OCI-LY1 (cell line): ENCODE data around the gene C15orf40.
"Not testable (repeated sequence)": the region's sequence is repeated elsewhere in the genome, so short reads cannot be mapped to it uniquely, and the experiment has no call there.

ENCODE experiments used
- H2AFZ ChIP-seq: fragments of 200-600 bp; sonication (generic), shearing (Covaris generic); 2 replicates; pipeline ENCODE4 v1.6.0; 2014; ENCODE audit warnings: antibody characterized with exemption, mild to moderate bottlenecking, low read length
- H3F3A ChIP-seq: fragments of 200-600 bp; sonication (generic), shearing (Covaris generic); 2 replicates; pipeline ENCODE4 v1.6.0; 2014; ENCODE audit warnings: mild to moderate bottlenecking, antibody characterized with exemption, low read length, moderate library complexity; ENCODE audit not compliant: insufficient read depth
- H3K27ac ChIP-seq: fragments of 200-600 bp; sonication (generic); 2 replicates; pipeline ENCODE4 v1.5.1; 2014; ENCODE audit warnings: low read length, mixed run types, mild to moderate bottlenecking, low read depth; ENCODE audit not compliant: poor library complexity, severe bottlenecking
- H3K27me3 ChIP-seq: fragments of 200-600 bp; sonication (generic); 2 replicates; pipeline ENCODE4 v1.6.0; 2014; ENCODE audit warnings: antibody characterized with exemption, mild to moderate bottlenecking, low read length, moderate library complexity; ENCODE audit not compliant: insufficient read depth
- H3K36me3 ChIP-seq: fragments of 200-600 bp; sonication (generic); 2 replicates; pipeline ENCODE4 v1.6.1; 2014; ENCODE audit warnings: mild to moderate bottlenecking, antibody characterized with exemption, low read length, moderate library complexity, mixed read lengths; ENCODE audit not compliant: insufficient read depth
- H3K4me1 ChIP-seq: fragments of 200-600 bp; sonication (generic); 2 replicates; pipeline ENCODE4 v1.5.1; 2014; ENCODE audit warnings: mild to moderate bottlenecking, low read length, moderate library complexity; ENCODE audit not compliant: insufficient read depth, severe bottlenecking
- H3K4me2 ChIP-seq: fragments of 200-600 bp; sonication (generic), shearing (Covaris generic); 2 replicates; pipeline ENCODE4 v1.6.1; 2014; ENCODE audit warnings: low read length
- H3K4me3 ChIP-seq: fragments of 200-600 bp; sonication (generic); 2 replicates; pipeline ENCODE4 v1.5.1; 2014; ENCODE audit warnings: low read length, low read depth, mild to moderate bottlenecking, mixed read lengths; ENCODE audit not compliant: poor library complexity, severe bottlenecking
- H3K79me2 ChIP-seq: fragments of 200-600 bp; shearing (Covaris generic); 2 replicates; pipeline ENCODE4 v1.6.1; 2016; ENCODE audit warnings: mixed run types, low read length, mixed read lengths; ENCODE audit not compliant: insufficient read depth
- H3K9ac ChIP-seq: fragments of 200-600 bp; sonication (generic), shearing (Covaris generic); 2 replicates; pipeline ENCODE4 v1.6.1; 2014; ENCODE audit warnings: mild to moderate bottlenecking, low read length, mixed read lengths
- H3K9me2 ChIP-seq: fragments of 200-600 bp; sonication (generic), shearing (Covaris generic); 2 replicates; pipeline ENCODE4 v1.6.1; 2014; ENCODE audit warnings: low read depth, mild to moderate bottlenecking, low read length, mixed read lengths
- H3K9me3 ChIP-seq: fragments of 200-600 bp; shearing (Covaris generic); 2 replicates; pipeline ENCODE4 v1.6.1; 2014; ENCODE audit warnings: low read length, mixed read lengths
- H4K20me1 ChIP-seq: fragments of 200-600 bp; sonication (generic), shearing (Covaris generic); 2 replicates; pipeline ENCODE4 v1.6.0; 2016; ENCODE audit warnings: mild to moderate bottlenecking, low read length; ENCODE audit not compliant: insufficient read depth
- EZH2 ChIP-seq: fragments of 200-600 bp; sonication (generic), shearing (Covaris generic); IDR thresholded peaks from 2 replicates; pipeline ENCODE4 v1.8.0; 2017; ENCODE audit warnings: borderline replicate concordance, mixed run types, mild to moderate bottlenecking, antibody characterized with exemption, low read length, moderate library complexity, mixed read lengths
- TF ChIP-seq, protein P1 (sequence below): fragments of 200-600 bp; sonication (generic), shearing (Covaris generic); IDR thresholded peaks from 2 replicates; pipeline ENCODE4 v1.5.1; 2017; ENCODE audit warnings: mild to moderate bottlenecking, antibody characterized with exemption, low read length, moderate library complexity, mixed read lengths

Gene C15orf40

DNA sequence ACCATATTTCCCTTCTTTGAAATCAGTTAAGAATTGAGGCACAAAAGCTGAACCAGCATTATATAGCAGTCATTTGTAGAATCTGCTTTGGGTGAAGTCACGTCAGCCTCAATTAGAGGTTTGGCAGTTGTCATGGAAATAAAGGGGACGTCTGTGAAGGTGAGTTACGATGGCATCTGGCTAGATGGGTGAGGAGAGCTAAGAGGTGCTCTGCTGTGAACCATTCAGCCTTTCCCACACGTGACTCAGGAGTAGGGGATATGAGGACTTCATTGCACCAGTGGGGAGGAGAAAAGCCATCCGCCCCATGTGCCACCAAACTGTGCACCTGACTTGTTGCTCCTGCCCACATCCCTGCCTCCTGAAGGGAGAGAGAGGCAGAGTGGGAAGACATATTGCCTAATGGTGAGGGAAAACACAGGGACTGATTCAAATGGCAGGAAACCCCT is 2.8 kb upstream of the C15orf40 start:
- Histone ChIP-seq H3K9me2 (no peaks in the 10 kb centered on the region), H3K4me2 (peak overlapping the region; percentile 17; the same call in 1 of the 2 replicates), H3K27me3 (no peaks in the 10 kb centered on the region), H3K27ac (peak overlapping the region; percentile 33), H4K20me1 (no peaks in the 10 kb centered on the region), H3K79me2 (no peaks in the 10 kb centered on the region), H3K4me1 (peaks cover 40% of the 10 kb centered on the region), H3F3A (peaks cover 3% of the 10 kb centered on the region; the same call in 1 of the 2 replicates), H3K9me3 (no peaks in the 10 kb centered on the region), H3K4me3 (no peak overlapping the region), H2AFZ (no peak overlapping the region), H3K36me3 (peaks cover 44% of the 10 kb centered on the region), H3K9ac (no peak overlapping the region)
- no peak for TF ChIP-seq EZH2
- TF ChIP-seq, protein P1, sequence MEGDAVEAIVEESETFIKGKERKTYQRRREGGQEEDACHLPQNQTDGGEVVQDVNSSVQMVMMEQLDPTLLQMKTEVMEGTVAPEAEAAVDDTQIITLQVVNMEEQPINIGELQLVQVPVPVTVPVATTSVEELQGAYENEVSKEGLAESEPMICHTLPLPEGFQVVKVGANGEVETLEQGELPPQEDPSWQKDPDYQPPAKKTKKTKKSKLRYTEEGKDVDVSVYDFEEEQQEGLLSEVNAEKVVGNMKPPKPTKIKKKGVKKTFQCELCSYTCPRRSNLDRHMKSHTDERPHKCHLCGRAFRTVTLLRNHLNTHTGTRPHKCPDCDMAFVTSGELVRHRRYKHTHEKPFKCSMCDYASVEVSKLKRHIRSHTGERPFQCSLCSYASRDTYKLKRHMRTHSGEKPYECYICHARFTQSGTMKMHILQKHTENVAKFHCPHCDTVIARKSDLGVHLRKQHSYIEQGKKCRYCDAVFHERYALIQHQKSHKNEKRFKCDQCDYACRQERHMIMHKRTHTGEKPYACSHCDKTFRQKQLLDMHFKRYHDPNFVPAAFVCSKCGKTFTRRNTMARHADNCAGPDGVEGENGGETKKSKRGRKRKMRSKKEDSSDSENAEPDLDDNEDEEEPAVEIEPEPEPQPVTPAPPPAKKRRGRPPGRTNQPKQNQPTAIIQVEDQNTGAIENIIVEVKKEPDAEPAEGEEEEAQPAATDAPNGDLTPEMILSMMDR, result no peak

DNA sequence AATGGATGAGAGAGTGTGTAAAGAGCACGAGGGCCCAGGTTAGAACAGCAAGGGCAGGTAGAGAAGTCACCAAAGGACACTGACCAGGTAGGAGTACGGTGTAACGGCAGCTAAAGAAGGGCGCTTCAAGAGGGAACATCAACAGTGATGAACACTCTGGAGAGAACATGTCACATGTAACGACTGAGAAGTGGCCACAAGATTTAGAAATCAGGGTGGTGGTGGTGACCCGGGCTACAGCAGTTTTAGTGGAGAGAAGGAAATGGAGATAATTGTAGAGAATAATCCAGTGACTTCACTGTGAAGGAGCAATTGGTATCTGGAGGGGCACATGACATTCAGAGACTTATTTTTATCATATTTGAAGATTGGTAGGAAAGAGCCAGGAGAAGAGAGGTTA is 1.2 kb upstream of the C15orf40 start:
- Histone ChIP-seq H3F3A (no peaks in the 10 kb centered on the region; the same call in 1 of the 2 replicates), H4K20me1 (no peaks in the 10 kb centered on the region), H3K36me3 (peaks cover 39% of the 10 kb centered on the region), H3K4me3 (peak overlapping the region; percentile 83), H2AFZ (no peak overlapping the region), H3K9ac (no peak overlapping the region; the same call in 1 of the 2 replicates), H3K27me3 (no peaks in the 10 kb centered on the region), H3K79me2 (no peaks in the 10 kb centered on the region), H3K4me1 (peaks cover 40% of the 10 kb centered on the region), H3K4me2 (peak overlapping the region; percentile 79), H3K27ac (no peak overlapping the region), H3K9me3 (no peaks in the 10 kb centered on the region), H3K9me2 (no peaks in the 10 kb centered on the region)
- TF ChIP-seq EZH2, result no peak
- TF ChIP-seq, protein P1, result no peak

DNA sequence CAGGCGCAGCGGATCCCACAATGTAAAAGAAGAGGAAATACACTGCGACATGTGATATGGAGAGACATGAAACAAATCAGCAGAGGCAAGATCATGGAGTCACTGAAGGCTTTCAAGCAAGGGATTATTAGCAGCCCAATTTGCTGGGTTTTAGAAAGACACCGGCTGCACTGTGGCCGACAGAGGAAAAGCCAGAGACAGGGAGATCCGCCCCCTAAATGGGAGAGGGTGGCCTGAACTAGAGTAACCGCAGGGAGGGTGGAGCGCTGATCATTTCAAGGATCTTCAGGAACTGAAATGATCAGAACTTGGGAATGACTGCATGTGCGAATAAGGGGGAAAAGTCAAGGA is 612 bp upstream of the C15orf40 start:
- Histone ChIP-seq H3K4me2 (peak overlapping the region; percentile 79), H3K79me2 (no peaks in the 10 kb centered on the region), H3F3A (no peaks in the 10 kb centered on the region), H3K4me3 (peak overlapping the region; percentile 83), H3K27ac (peak overlapping the region; percentile 31), H4K20me1 (no peaks in the 10 kb centered on the region), H3K9ac (peak overlapping the region; percentile 78), H2AFZ (no peak overlapping the region), H3K4me1 (peaks cover 40% of the 10 kb centered on the region), H3K27me3 (no peaks in the 10 kb centered on the region), H3K36me3 (peaks cover 37% of the 10 kb centered on the region), H3K9me3 (no peaks in the 10 kb centered on the region), H3K9me2 (no peaks in the 10 kb centered on the region)
- TF ChIP-seq EZH2, result no peak

DNA sequence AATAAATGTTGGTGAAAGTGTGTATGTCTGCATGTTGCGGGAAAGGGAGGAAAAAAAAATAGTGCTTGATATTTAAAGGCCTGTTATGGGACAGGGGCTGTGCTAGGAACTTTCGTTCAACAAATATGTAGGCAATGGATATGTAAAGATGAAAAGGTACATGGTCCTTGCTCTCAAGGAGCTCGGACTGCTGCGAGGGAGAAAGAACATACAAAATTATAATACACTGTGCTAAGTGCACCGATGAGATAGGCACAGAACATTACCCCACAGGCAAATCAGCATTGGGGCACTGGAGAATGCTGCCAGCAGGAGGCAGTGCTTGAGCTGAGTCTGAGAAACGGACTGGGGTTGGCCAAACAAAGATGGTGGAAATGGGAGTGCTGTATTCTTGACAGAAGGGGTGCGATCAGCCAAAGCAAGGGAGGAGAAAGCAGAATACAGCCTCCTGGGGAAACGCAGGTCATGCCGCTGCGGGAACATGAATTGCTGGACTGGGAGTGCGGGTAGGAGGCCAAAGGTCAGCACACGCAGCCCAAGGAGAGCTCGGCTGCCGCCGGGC is 649 bp downstream of the C15orf40 start:
- Histone ChIP-seq H3K9me2 (no peaks in the 10 kb centered on the region), H3K4me2 (peak overlapping the region; percentile 79), H3K9ac (peak overlapping the region; percentile 78), H3K27me3 (no peaks in the 10 kb centered on the region), H3K9me3 (no peaks in the 10 kb centered on the region), H3K27ac (peak overlapping the region; percentile 49), H3K79me2 (no peaks in the 10 kb centered on the region), H3F3A (no peaks in the 10 kb centered on the region), H4K20me1 (no peaks in the 10 kb centered on the region), H3K4me3 (peak overlapping the region; percentile 83), H3K4me1 (peaks cover 40% of the 10 kb centered on the region), H3K36me3 (peaks cover 34% of the 10 kb centered on the region), H2AFZ (no peak overlapping the region)
- TF ChIP-seq, protein P1, result peak; percentile 96
- no peak for TF ChIP-seq EZH2

DNA sequence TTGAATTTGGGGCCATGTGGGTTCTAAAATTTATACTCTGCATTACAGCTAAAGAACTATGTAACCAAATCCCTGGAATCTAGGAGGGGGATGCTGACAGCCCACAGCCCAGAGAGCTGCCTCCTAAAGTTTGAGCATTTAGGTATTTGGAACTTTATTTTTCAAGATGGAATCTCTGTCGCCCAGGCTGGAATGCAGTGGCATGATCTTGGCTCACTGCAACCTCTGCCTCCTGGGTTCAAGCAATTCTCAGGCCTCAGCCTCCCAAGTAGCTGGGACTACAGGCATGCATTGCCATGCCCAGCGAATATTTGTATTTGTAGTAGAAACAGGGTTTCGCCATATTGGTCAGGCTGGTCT is 10.8 kb downstream of the C15orf40 start:
- not testable (repeated sequence) for H3K4me1 ChIP-seq, H3K27ac ChIP-seq, H3K9me3 ChIP-seq, H2AFZ ChIP-seq, H3K79me2 ChIP-seq, H3K36me3 ChIP-seq, H3F3A ChIP-seq, H3K4me3 ChIP-seq, H4K20me1 ChIP-seq, H3K9ac ChIP-seq, H3K4me2 ChIP-seq, H3K27me3 ChIP-seq, H3K9me2 ChIP-seq
